ENCODE data around the gene SIK3.

DNA sequence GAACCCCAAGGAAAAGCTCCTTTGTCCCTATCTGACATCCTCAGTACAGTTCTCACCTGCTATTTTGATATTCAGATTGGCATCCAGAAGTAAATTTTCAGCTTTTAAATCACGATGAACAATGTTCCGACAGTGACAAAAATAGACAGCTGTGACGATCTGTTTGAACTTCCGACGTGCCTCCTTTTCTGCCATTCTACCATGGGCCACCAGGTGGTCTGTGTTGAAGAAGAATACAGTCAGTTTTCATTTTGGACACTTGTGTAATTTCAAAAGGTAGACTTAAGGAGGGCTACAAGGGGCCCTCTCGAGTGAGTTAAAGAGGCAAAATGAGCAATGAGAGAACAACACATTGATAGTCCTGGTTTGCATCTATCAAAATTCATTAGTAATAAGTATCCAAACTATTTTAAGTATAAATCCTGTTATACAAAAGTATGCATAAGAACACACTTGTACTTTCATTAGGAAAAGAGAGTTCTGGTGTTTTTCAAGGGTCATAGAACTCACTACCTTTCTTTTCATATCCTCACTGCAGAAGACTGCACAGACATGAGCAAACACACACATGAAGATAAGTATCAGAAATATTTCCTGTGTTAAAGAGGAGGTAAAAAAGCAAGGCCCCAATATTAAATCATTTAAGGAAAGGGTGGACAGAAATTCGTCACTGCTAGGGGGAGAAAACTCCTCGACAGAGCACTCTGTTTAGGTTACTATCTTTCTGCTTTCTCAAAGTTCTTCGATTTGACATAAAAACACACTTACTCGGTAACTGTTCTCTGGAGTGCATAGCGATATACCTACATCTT, 170.9 kb downstream of the SIK3 start:
- TF ChIP-seq CTCF (IDR thresholded peaks at IDR 0.05) (peak in 3 of 4 experiments; percentile 34 to 58 (median 43)), POLR2AphosphoS5 (IDR thresholded peaks at IDR 0.05) (no peak)

All from gastroesophageal sphincter (tissue), 3 donors.